ENCODE data around the gene MAP1LC3B.

The MAP1LC3B gene

GRCh38 chr16:87441886-87442580 is 49.9 kb downstream of the MAP1LC3B start:
- H3K4me3 Mint-ChIP-seq: no peak overlapping the region
- peaks cover 9% of the 10 kb centered on the region for H3K4me1 Mint-ChIP-seq
- H3K9me3 Mint-ChIP-seq: no peaks in the 10 kb centered on the region
- no peak overlapping the region for H3K27ac Mint-ChIP-seq
- H3K27me3 Mint-ChIP-seq: no peaks in the 10 kb centered on the region
- peaks cover 19% of the 10 kb centered on the region for H3K36me3 Mint-ChIP-seq

GRCh38 chr16:87442581-87442966 is 50.4 kb downstream of the MAP1LC3B start:
- Mint-ChIP-seq H3K36me3 (peaks cover 20% of the 10 kb centered on the region), H3K27ac (no peak overlapping the region), H3K9me3 (no peaks in the 10 kb centered on the region), H3K4me3 (no peak overlapping the region), H3K4me1 (peaks cover 9% of the 10 kb centered on the region), H3K27me3 (no peaks in the 10 kb centered on the region)

GRCh38 chr16:87443016-87443415 is 50.9 kb downstream of the MAP1LC3B start:
- Mint-ChIP-seq H3K27me3 (no peaks in the 10 kb centered on the region), H3K27ac (no peak overlapping the region), H3K36me3 (peaks cover 24% of the 10 kb centered on the region), H3K9me3 (no peaks in the 10 kb centered on the region), H3K4me3 (no peak overlapping the region), H3K4me1 (peaks cover 6% of the 10 kb centered on the region)

- H3K27me3 Mint-ChIP-seq: no peaks in the 10 kb centered on the region
- no peak overlapping the region for H3K4me3 Mint-ChIP-seq
- no peaks in the 10 kb centered on the region for H3K9me3 Mint-ChIP-seq
- H3K27ac Mint-ChIP-seq: no peak overlapping the region
- peaks cover 3% of the 10 kb centered on the region for H3K4me1 Mint-ChIP-seq
- peaks cover 28% of the 10 kb centered on the region for H3K36me3 Mint-ChIP-seq
These were observed 51.8 kb downstream of the MAP1LC3B start for GRCh38 chr16:87443964-87444363.

GRCh38 chr16:87445486-87445885 is 53.4 kb downstream of the MAP1LC3B start:
- Mint-ChIP-seq H3K36me3 (peaks cover 32% of the 10 kb centered on the region), H3K27ac (no peak overlapping the region), H3K4me1 (peaks cover 3% of the 10 kb centered on the region), H3K9me3 (no peaks in the 10 kb centered on the region), H3K4me3 (no peak overlapping the region), H3K27me3 (no peaks in the 10 kb centered on the region)

GRCh38 chr16:87446479-87446878 is 54.3 kb downstream of the MAP1LC3B start:
- H3K9me3 Mint-ChIP-seq: no peaks in the 10 kb centered on the region
- no peak overlapping the region for H3K4me3 Mint-ChIP-seq
- H3K36me3 Mint-ChIP-seq: peaks cover 31% of the 10 kb centered on the region
- no peak overlapping the region for H3K27ac Mint-ChIP-seq
- H3K4me1 Mint-ChIP-seq: peaks cover 2% of the 10 kb centered on the region
- no peaks in the 10 kb centered on the region for H3K27me3 Mint-ChIP-seq

- H3K9me3 Mint-ChIP-seq: no peaks in the 10 kb centered on the region
- peaks cover 6% of the 10 kb centered on the region for H3K4me1 Mint-ChIP-seq
- peaks cover 28% of the 10 kb centered on the region for H3K36me3 Mint-ChIP-seq
- no peak overlapping the region for H3K27ac Mint-ChIP-seq
- H3K4me3 Mint-ChIP-seq: no peak overlapping the region
- H3K27me3 Mint-ChIP-seq: no peaks in the 10 kb centered on the region
These were observed 55.2 kb downstream of the MAP1LC3B start for GRCh38 chr16:87447323-87447722.

- Mint-ChIP-seq H3K36me3 (peaks cover 28% of the 10 kb centered on the region), H3K9me3 (no peaks in the 10 kb centered on the region), H3K4me1 (peaks cover 12% of the 10 kb centered on the region), H3K4me3 (no peak overlapping the region), H3K27ac (no peak overlapping the region), H3K27me3 (no peaks in the 10 kb centered on the region)
These were observed 56.7 kb downstream of the MAP1LC3B start for GRCh38 chr16:87448866-87449265.

GRCh38 chr16:87451563-87452210 is 59.6 kb downstream of the MAP1LC3B start:
- peaks cover 19% of the 10 kb centered on the region for H3K36me3 Mint-ChIP-seq
- peaks cover 19% of the 10 kb centered on the region for H3K4me1 Mint-ChIP-seq
- H3K27ac Mint-ChIP-seq: no peak overlapping the region
- H3K27me3 Mint-ChIP-seq: no peaks in the 10 kb centered on the region
- H3K4me3 Mint-ChIP-seq: no peak overlapping the region
- H3K9me3 Mint-ChIP-seq: no peaks in the 10 kb centered on the region

- H3K27me3 Mint-ChIP-seq: no peaks in the 10 kb centered on the region
- H3K4me3 Mint-ChIP-seq: no peak overlapping the region
- H3K9me3 Mint-ChIP-seq: no peaks in the 10 kb centered on the region
- peaks cover 9% of the 10 kb centered on the region for H3K36me3 Mint-ChIP-seq
- H3K27ac Mint-ChIP-seq: no peak overlapping the region
- peaks cover 31% of the 10 kb centered on the region for H3K4me1 Mint-ChIP-seq
These were observed 61.2 kb downstream of the MAP1LC3B start for GRCh38 chr16:87453326-87453725.
